Mesothelial cell of epicardium (in vitro differentiated cells): Measurements from ENCODE around the gene TMEM33. TPM values are rescaled to one million over a fixed set of nuclear protein-coding genes. Genes with fewer than 3 reads are reported as not detected.
"Not testable (repeated sequence)": the region's sequence is repeated elsewhere in the genome, so short reads cannot be mapped to it uniquely, and the experiment has no call there.

Experiments used
- DNase-seq, 2 experiments: peaks; one replicate each; pipeline ENCODE4 v3.0.0; 2021; ENCODE audit warnings: low spot score in 2 of 2; ENCODE audit not compliant: unreplicated experiment in 2 of 2
- H3K27ac Mint-ChIP-seq: 2 replicates; pipeline ENCODE4 v1.8.0; 2021; ENCODE audit warnings: mixed read lengths
- H3K27me3 Mint-ChIP-seq: 2 replicates; pipeline ENCODE4 v1.8.0; 2021; ENCODE audit warnings: low read depth, mixed read lengths
- H3K36me3 Mint-ChIP-seq: 2 replicates; pipeline ENCODE4 v1.8.0; 2021; ENCODE audit warnings: mixed read lengths
- H3K4me1 Mint-ChIP-seq: 2 replicates; pipeline ENCODE4 v1.8.0; 2021; ENCODE audit warnings: mixed read lengths
- H3K4me3 Mint-ChIP-seq: 2 replicates; pipeline ENCODE4 v1.8.0; 2021; ENCODE audit warnings: mild to moderate bottlenecking, moderate library complexity, mixed read lengths
- H3K9me3 Mint-ChIP-seq: 2 replicates; pipeline ENCODE4 v1.8.0; 2021; ENCODE audit warnings: mixed read lengths
- CTCF ChIP-seq: fragments of 200-600 bp; sonication (generic); IDR thresholded peaks from one replicate; pipeline ENCODE4 v1.5.0; 2021; ENCODE audit warnings: antibody characterized with exemption; ENCODE audit not compliant: unreplicated experiment
- total RNA-seq: library from RNA; stranded (reverse); gene quantifications from 3 replicates; pipeline ENCODE4 v1.2.1, GENCODE V29; 2021

Gene TMEM33
- total RNA-seq, 1 donor from 2014 or later: 49.5 TPM

- H3K36me3 Mint-ChIP-seq: no peaks in the 10 kb centered on the region
- DNase-seq: no peak
- H3K27me3 Mint-ChIP-seq: peaks cover 4% of the 10 kb centered on the region
- H3K4me3 Mint-ChIP-seq: no peak overlapping the region
- H3K4me1 Mint-ChIP-seq: no peaks in the 10 kb centered on the region
- H3K27ac Mint-ChIP-seq: no peak overlapping the region
- H3K9me3 Mint-ChIP-seq: no peaks in the 10 kb centered on the region
- TF ChIP-seq CTCF: no peak
These were observed 21.7 kb upstream of the TMEM33 start for GRCh38 chr4:41913509-41913908.

- no peaks in the 10 kb centered on the region for H3K4me1 Mint-ChIP-seq
- DNase-seq: no peak
- peaks cover 24% of the 10 kb centered on the region for H3K9me3 Mint-ChIP-seq
- H3K27ac Mint-ChIP-seq: no peak overlapping the region
- H3K36me3 Mint-ChIP-seq: no peaks in the 10 kb centered on the region
- TF ChIP-seq CTCF: no peak
- no peak overlapping the region for H3K4me3 Mint-ChIP-seq
- H3K27me3 Mint-ChIP-seq: peaks cover 8% of the 10 kb centered on the region
These were observed 17.0 kb upstream of the TMEM33 start for GRCh38 chr4:41918278-41918677.

- not testable (repeated sequence) for H3K36me3 Mint-ChIP-seq, H3K27ac Mint-ChIP-seq, DNase-seq, H3K4me3 Mint-ChIP-seq, H3K4me1 Mint-ChIP-seq
- Mint-ChIP-seq H3K9me3 (peaks cover 24% of the 10 kb centered on the region), H3K27me3 (peaks cover 11% of the 10 kb centered on the region)
These were observed 14.8 kb upstream of the TMEM33 start for GRCh38 chr4:41920416-41920815.

GRCh38 chr4:41921476-41921875, 13.8 kb upstream of the TMEM33 start:
- no peak for DNase-seq

GRCh38 chr4:41927796-41928499, 7.3 kb upstream of the TMEM33 start:
- no peaks in the 10 kb centered on the region for H3K36me3 Mint-ChIP-seq
- TF ChIP-seq CTCF: no peak
- no peak for DNase-seq
- H3K27ac Mint-ChIP-seq: no peak overlapping the region
- peaks cover 3% of the 10 kb centered on the region for H3K9me3 Mint-ChIP-seq
- H3K4me1 Mint-ChIP-seq: no peaks in the 10 kb centered on the region
- peaks cover 37% of the 10 kb centered on the region for H3K27me3 Mint-ChIP-seq
- H3K4me3 Mint-ChIP-seq: no peak overlapping the region

More at GRCh38 chr4:41921476-41921875, 13.8 kb upstream of the TMEM33 start:
- Mint-ChIP-seq H3K27me3 (peaks cover 11% of the 10 kb centered on the region), H3K9me3 (peaks cover 24% of the 10 kb centered on the region), H3K4me3 (no peak overlapping the region), H3K27ac (no peak overlapping the region), H3K4me1 (no peaks in the 10 kb centered on the region), H3K36me3 (no peaks in the 10 kb centered on the region)
- no peak for TF ChIP-seq CTCF

- TF ChIP-seq CTCF: no peak
- Mint-ChIP-seq H3K4me3 (no peak overlapping the region), H3K27ac (no peak overlapping the region), H3K4me1 (peaks cover under 1% of the 10 kb centered on the region), H3K36me3 (no peaks in the 10 kb centered on the region), H3K27me3 (peaks cover 35% of the 10 kb centered on the region), H3K9me3 (peaks cover 5% of the 10 kb centered on the region)
- no peak for DNase-seq
These were observed 4.9 kb upstream of the TMEM33 start for GRCh38 chr4:41930139-41930831.
